Measurements from ENCODE around the gene KBTBD13.
A peak's percentile ranks its signal among the peaks of the same experiment; 100 is the strongest.
"Not testable (repeated sequence)": the region's sequence is repeated elsewhere in the genome, so short reads cannot be mapped to it uniquely, and the experiment has no call there.

KBTBD13 gene

GRCh38 chr15:65041787-65042186 lies 34.8 kb upstream of the KBTBD13 start:
- no peaks in the 10 kb centered on the region for H3K36me3 Mint-ChIP-seq
- no peaks in the 10 kb centered on the region for H3K4me1 Mint-ChIP-seq
- H3K27me3 Mint-ChIP-seq, result peaks cover 0 to 4% of the 10 kb centered on the region in 2 donors
- no peaks in the 10 kb centered on the region for H3K9me3 Mint-ChIP-seq
- H3K4me3 Mint-ChIP-seq, result no peak overlapping the region
- DNase-seq (no peak), ATAC-seq (replicated peaks) (no peak)
- H3K27ac Mint-ChIP-seq, result no peak overlapping the region

GRCh38 chr15:65042776-65043327 lies 33.7 kb upstream of the KBTBD13 start:
- no peak overlapping the region for H3K4me3 Mint-ChIP-seq
- H3K36me3 Mint-ChIP-seq, result no peaks in the 10 kb centered on the region
- no peaks in the 10 kb centered on the region for H3K4me1 Mint-ChIP-seq
- H3K27ac Mint-ChIP-seq, result no peak overlapping the region
- H3K27me3 Mint-ChIP-seq, result peaks cover 4 to 6% of the 10 kb centered on the region in 2 donors
- DNase-seq (no peak), ATAC-seq (replicated peaks) (no peak)
- no peaks in the 10 kb centered on the region for H3K9me3 Mint-ChIP-seq

DNA sequence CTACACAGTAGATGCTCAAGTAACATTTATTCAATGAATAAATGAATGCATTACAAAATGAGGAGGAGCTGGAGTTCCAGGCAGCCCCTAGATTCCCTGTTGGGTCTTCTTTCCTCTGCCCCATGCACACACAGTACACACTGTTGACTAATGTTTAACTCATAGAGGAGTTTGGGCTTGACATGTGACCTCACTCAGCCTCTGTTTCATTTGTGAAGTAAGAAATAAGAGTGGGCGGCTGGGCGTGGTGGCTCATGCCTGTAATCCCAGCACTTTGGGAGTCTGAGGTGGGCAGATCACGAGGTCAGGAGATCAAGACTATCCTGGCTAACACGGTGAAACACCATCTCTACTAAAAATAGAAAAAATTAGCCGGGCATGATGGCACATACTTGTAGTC lies 32.3 kb upstream of the KBTBD13 start:
- H3K9me3 Mint-ChIP-seq; H3K27me3 Mint-ChIP-seq; DNase-seq; H3K4me1 Mint-ChIP-seq; H3K27ac Mint-ChIP-seq; ATAC-seq (replicated peaks); H3K36me3 Mint-ChIP-seq; H3K4me3 Mint-ChIP-seq: not testable (repeated sequence)

- Mint-ChIP-seq H3K9me3 (no peaks in the 10 kb centered on the region), H3K27ac (no peak within 1 kb of the TSS), H3K27me3 (peaks cover 4 to 6% of the 10 kb centered on the region in 2 donors), H3K4me1 (peaks cover 7 to 10% of the 10 kb centered on the region in 2 donors), H3K36me3 (no peaks in the 10 kb centered on the region), H3K4me3 (no peak within 1 kb of the TSS)
- DNase-seq, result no peak
- ATAC-seq (replicated peaks), result no peak
These were observed 31.6 kb upstream of the KBTBD13 start, which contains the start of gene SLC51B for GRCh38 chr15:65044724-65045481. Gene SLC51B (plus strand): TSS chr15:65045387. CDS start chr15:65050005, 4,618 bp downstream.

DNA sequence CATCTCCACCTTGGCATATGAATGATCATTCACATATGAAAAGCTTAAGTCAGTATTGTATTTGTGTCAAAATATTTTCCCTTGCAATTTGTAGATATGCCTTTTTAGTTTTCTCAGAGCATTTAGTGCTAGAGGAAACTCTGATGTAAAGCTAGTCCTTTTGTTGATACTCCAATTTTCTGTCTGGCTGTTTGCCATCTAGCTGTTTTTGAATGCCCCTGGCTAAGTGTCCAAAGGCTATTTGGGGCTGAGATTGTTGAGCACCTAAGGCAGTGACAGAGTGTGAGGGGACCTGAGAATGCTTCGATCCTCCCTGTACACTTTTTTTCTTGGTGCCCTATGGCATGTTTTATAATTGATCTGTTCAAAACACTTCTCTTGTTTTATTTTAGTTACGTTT lies 28.3 kb upstream of the KBTBD13 start:
- H3K4me1 Mint-ChIP-seq, result peaks cover 16 to 17% of the 10 kb centered on the region in 2 donors
- H3K36me3 Mint-ChIP-seq, result no peaks in the 10 kb centered on the region
- H3K27me3 Mint-ChIP-seq, result peaks cover 6 to 7% of the 10 kb centered on the region in 2 donors
- no peak overlapping the region for H3K4me3 Mint-ChIP-seq
- no peak overlapping the region for H3K27ac Mint-ChIP-seq
- no peaks in the 10 kb centered on the region for H3K9me3 Mint-ChIP-seq
- DNase-seq, result no peak
- no peak for ATAC-seq (replicated peaks)

DNA sequence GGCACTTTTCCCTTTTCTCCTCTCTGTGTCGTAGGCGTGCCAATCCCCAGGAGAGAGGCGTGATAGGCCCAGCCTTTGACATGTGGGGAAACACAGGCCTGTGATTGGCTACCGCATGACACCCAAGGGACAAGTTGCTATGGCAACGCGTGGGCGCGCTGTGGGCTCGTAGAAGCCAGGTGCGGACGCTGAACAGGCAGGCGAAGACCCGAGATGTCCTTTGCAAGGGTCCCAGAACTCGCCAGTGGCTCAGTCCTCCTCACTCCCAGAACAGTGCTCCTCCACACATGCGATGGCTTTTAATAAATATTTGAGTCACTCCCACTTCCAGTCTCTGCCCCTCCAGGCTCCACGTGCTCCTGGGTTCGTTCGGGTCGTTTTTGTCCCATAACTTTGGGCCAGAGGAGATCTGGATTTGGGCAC lies 27.1 kb upstream of the KBTBD13 start:
- peak overlapping the region; percentile 70 to 82 for H3K4me3 Mint-ChIP-seq
- no peaks in the 10 kb centered on the region for H3K36me3 Mint-ChIP-seq
- H3K27ac Mint-ChIP-seq, result peak overlapping the region; percentile 68
- peaks cover 6 to 7% of the 10 kb centered on the region in 2 donors for H3K27me3 Mint-ChIP-seq
- DNase-seq, result peak; percentile 86
- peak; percentile 92 for ATAC-seq (replicated peaks)
- H3K4me1 Mint-ChIP-seq, result peaks cover 16 to 17% of the 10 kb centered on the region in 2 donors
- no peaks in the 10 kb centered on the region for H3K9me3 Mint-ChIP-seq

- ATAC-seq (replicated peaks), result peak; percentile 30 to 58
- H3K4me3 Mint-ChIP-seq, result peak overlapping the region in 1 of 2 donors; percentile 70
- no peak overlapping the region for H3K27ac Mint-ChIP-seq
- DNase-seq, result no peak
- H3K36me3 Mint-ChIP-seq, result no peaks in the 10 kb centered on the region
- H3K4me1 Mint-ChIP-seq, result peaks cover 16 to 17% of the 10 kb centered on the region in 2 donors
- H3K27me3 Mint-ChIP-seq, result peaks cover 6% of the 10 kb centered on the region in 2 donors
- H3K9me3 Mint-ChIP-seq, result no peaks in the 10 kb centered on the region
These were observed 26.3 kb upstream of the KBTBD13 start for GRCh38 chr15:65050270-65050669.

DNA sequence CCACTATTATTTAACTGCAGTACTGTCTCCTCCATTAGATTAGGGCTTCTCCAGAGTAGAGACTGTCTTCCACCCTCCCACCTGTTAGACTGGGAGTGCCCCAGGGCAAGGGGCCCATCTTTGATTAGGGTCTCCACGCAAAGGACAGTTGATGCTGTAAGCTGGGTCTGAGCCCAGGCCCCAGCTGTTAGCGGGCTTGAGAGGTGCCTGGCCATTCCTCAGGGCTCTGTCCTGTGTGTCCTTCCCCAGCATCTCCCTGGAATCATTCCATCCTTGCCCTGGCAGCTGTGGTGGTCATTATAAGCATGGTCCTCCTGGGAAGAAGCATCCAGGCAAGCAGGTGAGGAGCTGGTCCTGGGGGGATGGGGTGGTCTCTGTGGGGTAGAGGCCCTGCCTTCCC lies 25.3 kb upstream of the KBTBD13 start:
- Mint-ChIP-seq H3K27ac (peak overlapping the region; percentile 11), H3K36me3 (no peaks in the 10 kb centered on the region), H3K27me3 (peaks cover 3 to 6% of the 10 kb centered on the region in 2 donors), H3K4me3 (no peak overlapping the region), H3K4me1 (peaks cover 16 to 17% of the 10 kb centered on the region in 2 donors), H3K9me3 (no peaks in the 10 kb centered on the region)
- ATAC-seq (replicated peaks), result no peak
- no peak for DNase-seq

- no peak overlapping the region for H3K27ac Mint-ChIP-seq
- H3K27me3 Mint-ChIP-seq, result peaks cover 0 to 8% of the 10 kb centered on the region in 2 donors
- DNase-seq (no peak), ATAC-seq (replicated peaks) (no peak)
- H3K36me3 Mint-ChIP-seq, result no peaks in the 10 kb centered on the region
- H3K4me3 Mint-ChIP-seq, result no peak overlapping the region
- peaks cover 16 to 17% of the 10 kb centered on the region in 2 donors for H3K4me1 Mint-ChIP-seq
- H3K9me3 Mint-ChIP-seq, result no peaks in the 10 kb centered on the region
These were observed 23.6 kb upstream of the KBTBD13 start for GRCh38 chr15:65052956-65053355.

DNA sequence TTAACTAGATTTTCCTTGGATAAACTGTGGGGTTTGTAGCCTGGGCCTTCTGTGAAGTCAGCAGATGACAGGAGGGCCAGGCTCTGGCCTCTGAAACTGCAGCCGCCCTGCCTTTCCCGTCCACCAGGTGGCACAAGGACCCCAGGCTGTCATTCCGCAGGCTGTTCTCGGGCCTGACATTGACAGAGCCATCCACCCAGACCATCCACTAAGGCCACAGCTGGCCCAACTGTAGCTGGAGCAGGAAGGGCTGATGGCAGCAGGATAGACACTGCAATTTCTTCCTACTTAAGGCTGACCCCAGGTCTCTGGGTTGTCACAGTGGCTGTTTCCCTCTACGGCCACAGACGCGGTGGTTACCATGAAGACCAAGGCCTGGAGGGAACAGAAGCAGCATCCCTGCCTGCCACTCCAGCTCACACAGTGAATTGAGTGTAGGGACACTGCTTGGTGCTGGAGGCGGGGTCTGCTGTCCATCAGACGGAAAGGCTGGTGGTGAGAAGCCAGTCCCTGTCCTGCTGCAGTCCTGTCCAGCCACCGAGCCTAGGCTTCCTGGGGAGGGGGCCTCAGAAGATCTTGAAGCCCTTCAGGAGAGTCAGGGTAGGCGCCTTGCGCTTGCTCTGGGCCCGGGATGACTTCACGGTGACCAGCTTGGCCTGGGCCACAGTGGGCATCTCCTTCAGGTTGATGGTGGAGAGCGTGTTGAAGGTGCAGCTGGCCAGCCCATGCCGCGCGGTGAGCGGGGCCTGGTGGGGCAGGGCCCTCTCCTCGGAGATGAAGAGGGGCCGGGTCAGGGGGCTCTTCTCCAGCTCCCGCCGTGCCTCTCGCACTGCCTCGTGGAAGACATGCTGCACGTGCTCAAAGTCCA lies 22.0 kb upstream of the KBTBD13 start:
- Mint-ChIP-seq H3K4me3 (no peak overlapping the region), H3K36me3 (no peaks in the 10 kb centered on the region)

GRCh38 chr15:65055201-65055870 lies 21.2 kb upstream of the KBTBD13 start:
- Mint-ChIP-seq H3K4me3 (no peak overlapping the region), H3K27me3 (peaks cover 0 to 8% of the 10 kb centered on the region in 2 donors), H3K27ac (no peak overlapping the region), H3K9me3 (no peaks in the 10 kb centered on the region), H3K36me3 (no peaks in the 10 kb centered on the region), H3K4me1 (peaks cover 2 to 5% of the 10 kb centered on the region in 2 donors)
- ATAC-seq (replicated peaks) (no peak), DNase-seq (no peak)

More for the DNA sequence above, 22.0 kb upstream of the KBTBD13 start:
- peaks cover 10 to 12% of the 10 kb centered on the region in 2 donors for H3K4me1 Mint-ChIP-seq
- H3K27me3 Mint-ChIP-seq, result peaks cover 0 to 8% of the 10 kb centered on the region in 2 donors
- H3K27ac Mint-ChIP-seq, result no peak overlapping the region
- no peaks in the 10 kb centered on the region for H3K9me3 Mint-ChIP-seq
- DNase-seq (peak; percentile 49), ATAC-seq (replicated peaks) (peak; percentile 73 to 77)

GRCh38 chr15:65056106-65056505 lies 20.4 kb upstream of the KBTBD13 start:
- no peak overlapping the region for H3K27ac Mint-ChIP-seq
- ATAC-seq (replicated peaks), result no peak
- H3K4me1 Mint-ChIP-seq, result peaks cover 0 to 2% of the 10 kb centered on the region in 2 donors
- peaks cover 0 to 6% of the 10 kb centered on the region in 2 donors for H3K27me3 Mint-ChIP-seq
- DNase-seq, result no peak
- no peak overlapping the region for H3K4me3 Mint-ChIP-seq
- H3K9me3 Mint-ChIP-seq, result no peaks in the 10 kb centered on the region
- no peaks in the 10 kb centered on the region for H3K36me3 Mint-ChIP-seq

DNA sequence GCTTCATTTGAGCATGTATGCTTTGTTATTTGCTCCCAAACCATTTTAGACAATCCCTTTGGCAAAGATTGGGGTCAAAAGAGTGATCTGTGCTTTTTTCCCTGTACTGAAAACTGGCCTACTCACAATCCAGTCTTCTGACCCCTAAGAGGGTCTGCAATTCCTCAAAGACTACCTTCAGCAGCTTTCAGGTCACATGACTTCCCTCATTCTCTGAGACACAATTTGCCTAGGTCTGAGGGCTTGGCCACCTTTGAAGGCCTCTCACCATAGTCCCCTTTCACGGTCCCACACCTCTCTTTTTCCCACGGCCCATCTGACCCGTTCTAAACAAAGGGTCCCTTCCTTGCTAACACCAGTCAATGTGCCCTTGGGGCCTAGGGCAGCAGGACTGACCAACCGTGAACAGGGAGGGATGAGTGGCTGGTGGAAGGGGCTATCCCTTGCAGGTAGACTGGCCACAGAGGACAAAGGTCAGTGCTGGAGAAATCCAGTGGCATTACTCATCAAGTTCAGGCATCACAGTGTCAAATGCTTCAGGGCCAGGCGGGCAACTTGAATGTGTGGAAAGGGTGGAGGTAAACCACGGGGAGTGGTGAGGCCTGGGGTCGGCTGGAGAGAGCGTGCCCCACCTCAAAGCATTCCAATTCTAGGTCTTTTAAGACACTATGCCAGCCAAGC lies 19.5 kb upstream of the KBTBD13 start:
- H3K9me3 Mint-ChIP-seq, result no peaks in the 10 kb centered on the region
- ATAC-seq (replicated peaks), result no peak
- H3K4me3 Mint-ChIP-seq, result no peak overlapping the region
- no peak overlapping the region for H3K27ac Mint-ChIP-seq
- no peak for DNase-seq
- peaks cover 0 to 5% of the 10 kb centered on the region in 2 donors for H3K27me3 Mint-ChIP-seq
- H3K4me1 Mint-ChIP-seq, result no peaks in the 10 kb centered on the region
- H3K36me3 Mint-ChIP-seq, result no peaks in the 10 kb centered on the region
